Measurements from ENCODE around the gene STEAP1. TPM values are rescaled to one million over a fixed set of nuclear protein-coding genes. Genes with fewer than 3 reads are reported as not detected.
A peak's percentile ranks its signal among the peaks of the same experiment; 100 is the strongest.

The STEAP1 gene
- total RNA-seq, 4 donors from 2014 or later: 3.1 to 38.7 (median 4.1) TPM

DNA sequence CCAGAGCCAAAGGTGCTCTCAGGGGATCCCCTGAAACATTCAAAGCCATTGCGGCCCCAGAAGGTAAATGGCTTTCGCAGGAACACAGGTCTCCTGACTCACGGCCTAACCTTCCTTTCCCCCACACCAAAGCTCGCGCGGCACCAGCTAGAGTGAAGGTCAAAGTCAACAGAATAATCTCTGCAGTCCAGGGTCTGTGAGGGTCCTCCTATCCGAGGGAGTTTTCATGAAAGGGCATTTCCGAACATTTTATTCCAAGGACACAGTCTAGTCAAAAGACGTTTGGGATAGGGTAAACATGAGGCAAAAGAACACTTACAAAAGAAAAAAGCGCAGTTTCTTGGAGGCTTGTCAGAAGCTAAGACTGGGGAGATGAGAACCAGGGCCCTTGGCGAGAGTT is 56.7 kb downstream of the STEAP1 start:
- WGBS, 2 donors: 21 to 22% methylated on average over 11 of the region's 11 CpGs
- Histone ChIP-seq H3K4me1 (peaks cover 0 to 42% (median 0%) of the 10 kb centered on the region in 4 donors), H3K27me3 (no peaks in the 10 kb centered on the region), H3K36me3 (no peaks in the 10 kb centered on the region), H3K9me3 (no peaks in the 10 kb centered on the region), H3K27ac (peak overlapping the region; percentile 58 to 87 (median 79)), H3K4me3 (peak overlapping the region; percentile 49 to 63 (median 60))
- DNase-seq (ENCODE audit: low spot score in 2 of 2): peak in 1 of 2 donors; percentile 14
- TF ChIP-seq EP300 (IDR thresholded peaks at IDR 0.05): no peak

GRCh38 chr7:90211391-90212148 is 57.3 kb downstream of the STEAP1 start, which contains the start of gene STEAP2:
Gene STEAP2, plus strand, starts transcription at chr7:90211740. Its CDS starts 13,343 bp downstream, at chr7:90225083.
- peak; percentile 56 to 81 (median 69) for TF ChIP-seq CTCF (IDR thresholded peaks at IDR 0.05)
- peak in 1 of 2 donors; percentile 74 for TF ChIP-seq EP300 (IDR thresholded peaks at IDR 0.05)
- peak in 1 of 2 donors; percentile 61 for TF ChIP-seq POLR2A (IDR thresholded peaks at IDR 0.05)
- WGBS, 2 donors: 1% methylated on average over 40 to 57 of the region's 73 CpGs
- no peaks in the 10 kb centered on the region for H3K27me3 ChIP-seq

DNA sequence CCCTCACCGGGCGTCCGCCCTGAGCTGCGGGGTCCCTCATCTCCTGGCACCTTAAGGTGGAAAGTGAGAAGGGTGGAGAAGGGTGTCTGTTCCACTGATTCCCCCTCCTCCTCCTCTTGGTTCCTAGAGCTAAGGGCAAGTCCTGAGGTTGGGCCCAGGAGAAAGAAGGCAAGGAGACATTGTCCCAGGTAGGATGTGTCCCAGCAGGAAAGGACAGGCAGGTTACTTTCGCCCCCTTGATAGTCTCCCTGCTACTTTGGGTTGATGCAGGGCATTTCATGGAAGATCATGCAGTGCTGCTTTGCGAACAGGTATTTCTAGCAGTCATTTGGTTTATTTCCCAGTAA is 57.9 kb downstream of the STEAP1 start:
- Histone ChIP-seq H3K27me3 (no peaks in the 10 kb centered on the region), H3K9me3 (no peaks in the 10 kb centered on the region), H3K36me3 (no peaks in the 10 kb centered on the region), H3K27ac (peak overlapping the region; percentile 58 to 87 (median 79)), H3K4me1 (peaks cover 0 to 42% (median 0%) of the 10 kb centered on the region in 4 donors), H3K4me3 (peak overlapping the region; percentile 49 to 63 (median 60))
- 16 to 22% methylated on average over 5 to 6 of the region's 6 CpGs for WGBS, 2 donors
- TF ChIP-seq CTCF (IDR thresholded peaks at IDR 0.05): no peak
- no peak for TF ChIP-seq POLR2A (IDR thresholded peaks at IDR 0.05)
- TF ChIP-seq EP300 (IDR thresholded peaks at IDR 0.05): no peak
- DNase-seq (ENCODE audit: low spot score in 2 of 2): peak in 1 of 2 donors; percentile 12

More at GRCh38 chr7:90211391-90212148, 57.3 kb downstream of the STEAP1 start, which contains the start of gene STEAP2:
- peaks cover 0 to 42% (median 0%) of the 10 kb centered on the region in 4 donors for H3K4me1 ChIP-seq
- H3K9me3 ChIP-seq: no peaks in the 10 kb centered on the region
- H3K4me3 ChIP-seq: peak within 1 kb of the TSS; percentile 49 to 63 (median 60)
- peak; percentile 75 for DNase-seq (ENCODE audit: low spot score in 2 of 2)
- H3K27ac ChIP-seq: peak within 1 kb of the TSS; percentile 58 to 87 (median 79)
- H3K36me3 ChIP-seq: no peaks in the 10 kb centered on the region

DNA sequence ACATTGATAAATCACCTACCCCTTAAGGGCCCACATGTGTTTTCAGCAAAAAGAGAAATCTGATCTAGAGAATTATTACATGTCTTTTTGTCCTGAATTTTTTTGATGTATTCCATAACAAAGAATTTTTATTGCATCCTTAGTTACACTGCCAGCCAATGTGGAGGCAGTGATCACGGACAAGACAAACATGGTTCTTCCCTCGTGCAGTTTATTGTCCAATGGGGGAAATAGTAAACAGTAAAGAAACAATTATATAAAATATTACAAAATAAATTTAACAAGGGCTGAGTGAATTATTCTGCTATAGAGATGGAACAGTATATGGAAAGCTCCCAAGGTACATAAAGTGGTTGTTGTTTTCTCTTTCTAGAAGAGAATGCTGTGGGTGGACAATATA is 59.3 kb downstream of the STEAP1 start:
- Histone ChIP-seq H3K4me3 (no peak overlapping the region), H3K9me3 (no peaks in the 10 kb centered on the region), H3K27me3 (no peaks in the 10 kb centered on the region), H3K27ac (no peak overlapping the region), H3K36me3 (no peaks in the 10 kb centered on the region), H3K4me1 (peaks cover 0 to 42% (median 0%) of the 10 kb centered on the region in 4 donors)
- TF ChIP-seq EP300 (IDR thresholded peaks at IDR 0.05) (no peak), POLR2A (IDR thresholded peaks at IDR 0.05) (no peak), CTCF (IDR thresholded peaks at IDR 0.05) (no peak)
- no peak for DNase-seq (ENCODE audit: low spot score in 2 of 2)
- 73 to 74% methylated on average over 2 of the region's 2 CpGs for WGBS, 2 donors

Other genes starting within 250 kb of the STEAP1 start
- 10 to 100 TPM; 17.3 to 61.5 (median 20.6) TPM for gene STEAP2, start 57.3 kb downstream of the STEAP1 start, total RNA-seq
- 10 to 100 TPM; 18.9 to 51.1 (median 22.0) TPM for gene CFAP69, start 90.7 kb downstream of the STEAP1 start, total RNA-seq
- not detected for gene FAM237B, start 166.8 kb downstream of the STEAP1 start, total RNA-seq
- 10 to 100 TPM; 11.3 to 48.1 (median 28.6) TPM for gene GTPBP10, start 192.2 kb downstream of the STEAP1 start, total RNA-seq
- gene CLDN12, start 249.0 kb downstream of the STEAP1 start, total RNA-seq: 10 to 100 TPM; 14.1 to 24.3 (median 15.9) TPM

Measured in tibial nerve (tissue), 4 donors.